Measurements from ENCODE around the gene KRTAP13-2. TPM values are rescaled to one million over a fixed set of nuclear protein-coding genes. Genes with fewer than 3 reads are reported as not detected.

The KRTAP13-2 gene
- total and polyA plus RNA-seq, 10 of the 15 experiments (the other 5 are each of a cell fraction or from before 2014, with no cell fraction given): not detected

GRCh38 chr21:30326390-30326789, 45.7 kb downstream of the KRTAP13-2 start:
- FAIRE-seq (no peak), DNase-seq (ENCODE audit: low read depth, low spot score) (no peak), ATAC-seq (no peak)
- H4K20me1 ChIP-seq (ENCODE audit: control insufficient read depth, insufficient read depth): no peaks in the 10 kb centered on the region
- BruUV-seq (replicated peaks): no TSS peak
- intact Hi-C loops (cut with micrococcal nuclease; ENCODE audit: unreplicated experiment) (no loop called here), in situ Hi-C loops (cut with MboI) (no loop called here)
- no peak overlapping the region for H2AFZ ChIP-seq (ENCODE audit: control insufficient read depth, low read depth, low read length)
- H3K36me3 ChIP-seq (ENCODE audit: control insufficient read depth in 2 of 2, insufficient read depth in 2 of 2, low read length in 1 of 2): no peaks in the 10 kb centered on the region
- no peak overlapping the region for H3K4me3 ChIP-seq
- H3K9me3 ChIP-seq (replicated peaks; ENCODE audit: control insufficient read depth, insufficient read depth, low read length): no peaks in the 10 kb centered on the region
- no peaks in the 10 kb centered on the region for H3K27me3 ChIP-seq (replicated peaks in 1 of 2; ENCODE audit: control insufficient read depth in 2 of 2, insufficient read depth in 2 of 2, low read length in 1 of 2)
- no peak overlapping the region for H3K9ac ChIP-seq (ENCODE audit: control insufficient read depth, insufficient read depth, low read length)
- no peak overlapping the region for H3K27ac ChIP-seq (ENCODE audit: control insufficient read depth, insufficient read depth)
- ChIA-PET SMC1A (ENCODE audit: uncharacterized antibody, unreplicated experiment) (no interaction called here), RAD21 (ENCODE audit: unreplicated experiment) (no interaction called here), CTCF (no interaction called here), POLR2A (no interaction called here)
- no peak overlapping the region for H3K4me2 ChIP-seq (ENCODE audit: control insufficient read depth, insufficient read depth)
- TF ChIP-seq IKZF2 (IDR thresholded peaks at IDR 0.05) (no peak), E2F8 (IDR thresholded peaks at IDR 0.05; ENCODE audit: low read depth, partially characterized antibody) (no peak), SKIL (IDR thresholded peaks at IDR 0.05; ENCODE audit: low read depth, poor library complexity, severe bottlenecking) (no peak)
- no peaks in the 10 kb centered on the region for H3K79me2 ChIP-seq (ENCODE audit: control insufficient read depth, insufficient read depth, low read length)
- no peaks in the 10 kb centered on the region for H3K4me1 ChIP-seq (ENCODE audit: control insufficient read depth, insufficient read depth, low read length)

Small RNA genes lying within 50 kb of the gene (microRNA-seq; reads per million reads assigned to microRNA genes)
- gene MIR4327: not detected

Small RNA genes lying within 50 kb of the gene (small RNA-seq; reads per million reads assigned to genes)
- not detected for gene KRTAP23-1
- gene MIR4327: not detected

Other genes with a start within 250 kb of the KRTAP13-2 start
Only the 7 nearest of the 25 such genes appear.
- not detected in 2 replicates for gene KRTAP26-1, start 52.0 kb downstream of the KRTAP13-2 start, total RNA-seq (2014; rRNA removed)
- gene KRTAP26-1, start 52.0 kb downstream of the KRTAP13-2 start, total RNA-seq (2014; rRNA removed; fragmentation: Illumina TruSeq; extraction: Trizol): not detected in 2 replicates
- not detected in 2 replicates for gene KRTAP26-1, start 52.0 kb downstream of the KRTAP13-2 start, total RNA-seq (2021)
- not detected in 2 replicates for gene KRTAP26-1, start 52.0 kb downstream of the KRTAP13-2 start, polyA plus RNA-seq (2011; rRNA removed)
- not detected in 2 replicates for gene KRTAP26-1, start 52.0 kb downstream of the KRTAP13-2 start, polyA plus RNA-seq (2014; fragmentation: Illumina TruSeq; extraction: Trizol)
- gene KRTAP26-1, start 52.0 kb downstream of the KRTAP13-2 start, polyA plus RNA-seq (2014; fragmentation: Nextera tagmentation; extraction: Ambion mirVana): not detected
- not detected in 2 replicates for gene KRTAP26-1, start 52.0 kb downstream of the KRTAP13-2 start, polyA plus RNA-seq (2014; rRNA removed)
- not detected for gene KRTAP26-1, start 52.0 kb downstream of the KRTAP13-2 start, polyA plus RNA-seq (2016; fragmentation: Nextera tagmentation; extraction: Ambion mirVana)
- not detected in 2 replicates for gene KRTAP27-1, start 34.6 kb downstream of the KRTAP13-2 start, total RNA-seq (2014; rRNA removed)
- gene KRTAP27-1, start 34.6 kb downstream of the KRTAP13-2 start, total RNA-seq (2014; rRNA removed; fragmentation: Illumina TruSeq; extraction: Trizol): not detected in 2 replicates
- not detected in 2 replicates for gene KRTAP27-1, start 34.6 kb downstream of the KRTAP13-2 start, total RNA-seq (2021)
- gene KRTAP27-1, start 34.6 kb downstream of the KRTAP13-2 start, polyA plus RNA-seq (2011; rRNA removed): not detected in 2 replicates
- gene KRTAP27-1, start 34.6 kb downstream of the KRTAP13-2 start, polyA plus RNA-seq (2014; fragmentation: Illumina TruSeq; extraction: Trizol): not detected in 2 replicates
- gene KRTAP27-1, start 34.6 kb downstream of the KRTAP13-2 start, polyA plus RNA-seq (2014; fragmentation: Nextera tagmentation; extraction: Ambion mirVana): not detected
- not detected in 2 replicates for gene KRTAP27-1, start 34.6 kb downstream of the KRTAP13-2 start, polyA plus RNA-seq (2014; rRNA removed)
- not detected for gene KRTAP27-1, start 34.6 kb downstream of the KRTAP13-2 start, polyA plus RNA-seq (2016; fragmentation: Nextera tagmentation; extraction: Ambion mirVana)
- gene KRTAP23-1, start 23.7 kb downstream of the KRTAP13-2 start, total RNA-seq (2014; rRNA removed): not detected in 2 replicates
- gene KRTAP23-1, start 23.7 kb downstream of the KRTAP13-2 start, total RNA-seq (2014; rRNA removed; fragmentation: Illumina TruSeq; extraction: Trizol): not detected in 2 replicates
- gene KRTAP23-1, start 23.7 kb downstream of the KRTAP13-2 start, total RNA-seq (2021): not detected in 2 replicates
- not detected in 2 replicates for gene KRTAP23-1, start 23.7 kb downstream of the KRTAP13-2 start, polyA plus RNA-seq (2011; rRNA removed)
- gene KRTAP23-1, start 23.7 kb downstream of the KRTAP13-2 start, polyA plus RNA-seq (2014; fragmentation: Illumina TruSeq; extraction: Trizol): not detected in 2 replicates
- not detected for gene KRTAP23-1, start 23.7 kb downstream of the KRTAP13-2 start, polyA plus RNA-seq (2014; fragmentation: Nextera tagmentation; extraction: Ambion mirVana)
- not detected in 2 replicates for gene KRTAP23-1, start 23.7 kb downstream of the KRTAP13-2 start, polyA plus RNA-seq (2014; rRNA removed)
- gene KRTAP23-1, start 23.7 kb downstream of the KRTAP13-2 start, polyA plus RNA-seq (2016; fragmentation: Nextera tagmentation; extraction: Ambion mirVana): not detected
- gene KRTAP13-1, start 23.8 kb upstream of the KRTAP13-2 start, total RNA-seq (2014; rRNA removed): not detected in 2 replicates
- gene KRTAP13-1, start 23.8 kb upstream of the KRTAP13-2 start, total RNA-seq (2014; rRNA removed; fragmentation: Illumina TruSeq; extraction: Trizol): not detected in 2 replicates
- gene KRTAP13-1, start 23.8 kb upstream of the KRTAP13-2 start, total RNA-seq (2021): not detected in 2 replicates
- not detected in 2 replicates for gene KRTAP13-1, start 23.8 kb upstream of the KRTAP13-2 start, polyA plus RNA-seq (2011; rRNA removed)
- gene KRTAP13-1, start 23.8 kb upstream of the KRTAP13-2 start, polyA plus RNA-seq (2014; fragmentation: Illumina TruSeq; extraction: Trizol): not detected in 2 replicates
- gene KRTAP13-1, start 23.8 kb upstream of the KRTAP13-2 start, polyA plus RNA-seq (2014; fragmentation: Nextera tagmentation; extraction: Ambion mirVana): not detected
- gene KRTAP13-1, start 23.8 kb upstream of the KRTAP13-2 start, polyA plus RNA-seq (2014; rRNA removed): not detected in 2 replicates
- not detected for gene KRTAP13-1, start 23.8 kb upstream of the KRTAP13-2 start, polyA plus RNA-seq (2016; fragmentation: Nextera tagmentation; extraction: Ambion mirVana)
- not detected in 2 replicates for gene KRTAP13-3, start 53.7 kb upstream of the KRTAP13-2 start, total RNA-seq (2014; rRNA removed)
- not detected in 2 replicates for gene KRTAP13-3, start 53.7 kb upstream of the KRTAP13-2 start, total RNA-seq (2014; rRNA removed; fragmentation: Illumina TruSeq; extraction: Trizol)
- gene KRTAP13-3, start 53.7 kb upstream of the KRTAP13-2 start, total RNA-seq (2021): not detected in 2 replicates
- gene KRTAP13-3, start 53.7 kb upstream of the KRTAP13-2 start, polyA plus RNA-seq (2011; rRNA removed): not detected in 2 replicates
- not detected in 2 replicates for gene KRTAP13-3, start 53.7 kb upstream of the KRTAP13-2 start, polyA plus RNA-seq (2014; fragmentation: Illumina TruSeq; extraction: Trizol)
- not detected for gene KRTAP13-3, start 53.7 kb upstream of the KRTAP13-2 start, polyA plus RNA-seq (2014; fragmentation: Nextera tagmentation; extraction: Ambion mirVana)
- not detected in 2 replicates for gene KRTAP13-3, start 53.7 kb upstream of the KRTAP13-2 start, polyA plus RNA-seq (2014; rRNA removed)
- gene KRTAP13-3, start 53.7 kb upstream of the KRTAP13-2 start, polyA plus RNA-seq (2016; fragmentation: Nextera tagmentation; extraction: Ambion mirVana): not detected
- not detected in 2 replicates for gene KRTAP13-4, start 57.9 kb upstream of the KRTAP13-2 start, total RNA-seq (2014; rRNA removed)
- gene KRTAP13-4, start 57.9 kb upstream of the KRTAP13-2 start, total RNA-seq (2014; rRNA removed; fragmentation: Illumina TruSeq; extraction: Trizol): not detected in 2 replicates
- not detected in 2 replicates for gene KRTAP13-4, start 57.9 kb upstream of the KRTAP13-2 start, total RNA-seq (2021)
- gene KRTAP13-4, start 57.9 kb upstream of the KRTAP13-2 start, polyA plus RNA-seq (2011; rRNA removed): not detected in 2 replicates
- gene KRTAP13-4, start 57.9 kb upstream of the KRTAP13-2 start, polyA plus RNA-seq (2014; fragmentation: Illumina TruSeq; extraction: Trizol): not detected in 2 replicates
- gene KRTAP13-4, start 57.9 kb upstream of the KRTAP13-2 start, polyA plus RNA-seq (2014; fragmentation: Nextera tagmentation; extraction: Ambion mirVana): not detected
- not detected in 2 replicates for gene KRTAP13-4, start 57.9 kb upstream of the KRTAP13-2 start, polyA plus RNA-seq (2014; rRNA removed)
- not detected for gene KRTAP13-4, start 57.9 kb upstream of the KRTAP13-2 start, polyA plus RNA-seq (2016; fragmentation: Nextera tagmentation; extraction: Ambion mirVana)
- gene KRTAP15-1, start 68.0 kb upstream of the KRTAP13-2 start, total RNA-seq (2014; rRNA removed): not detected in 2 replicates
- not detected in 2 replicates for gene KRTAP15-1, start 68.0 kb upstream of the KRTAP13-2 start, total RNA-seq (2014; rRNA removed; fragmentation: Illumina TruSeq; extraction: Trizol)
- gene KRTAP15-1, start 68.0 kb upstream of the KRTAP13-2 start, total RNA-seq (2021): not detected in 2 replicates
- not detected in 2 replicates for gene KRTAP15-1, start 68.0 kb upstream of the KRTAP13-2 start, polyA plus RNA-seq (2011; rRNA removed)
- gene KRTAP15-1, start 68.0 kb upstream of the KRTAP13-2 start, polyA plus RNA-seq (2014; fragmentation: Illumina TruSeq; extraction: Trizol): not detected in 2 replicates
- not detected for gene KRTAP15-1, start 68.0 kb upstream of the KRTAP13-2 start, polyA plus RNA-seq (2014; fragmentation: Nextera tagmentation; extraction: Ambion mirVana)
- gene KRTAP15-1, start 68.0 kb upstream of the KRTAP13-2 start, polyA plus RNA-seq (2014; rRNA removed): not detected in 2 replicates
- gene KRTAP15-1, start 68.0 kb upstream of the KRTAP13-2 start, polyA plus RNA-seq (2016; fragmentation: Nextera tagmentation; extraction: Ambion mirVana): not detected